HG03442 (cell line): ENCODE results near the gene NSUN7.

Source experiments
- ATAC-seq: cut with Tn5 transposase; IDR thresholded peaks from one replicate; pipeline ENCODE4 v1.9.1; 2021; ENCODE audit warnings: mild to moderate bottlenecking, moderate library complexity; ENCODE audit not compliant: unreplicated experiment

The NSUN7 gene

DNA sequence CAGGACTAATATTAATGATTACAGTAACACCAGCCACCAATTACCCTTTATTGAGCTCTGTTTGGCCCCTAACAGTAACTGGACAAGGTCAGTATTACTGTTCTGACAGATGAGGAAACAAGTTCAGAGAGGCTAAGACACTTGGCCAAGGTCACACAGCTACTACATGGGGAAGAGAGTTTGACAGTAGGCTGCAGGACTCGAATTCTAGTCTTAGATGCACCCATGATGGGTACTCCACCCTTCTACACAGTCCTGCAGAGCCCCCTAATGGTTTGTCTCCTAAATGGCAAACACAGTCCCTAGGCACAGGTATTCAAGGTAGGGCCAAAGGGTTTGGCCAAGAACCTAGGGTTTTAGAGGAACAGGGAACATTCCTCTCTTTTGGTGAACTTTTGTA, 93.9 kb downstream of the NSUN7 start:
- ATAC-seq: peak; percentile 40

DNA sequence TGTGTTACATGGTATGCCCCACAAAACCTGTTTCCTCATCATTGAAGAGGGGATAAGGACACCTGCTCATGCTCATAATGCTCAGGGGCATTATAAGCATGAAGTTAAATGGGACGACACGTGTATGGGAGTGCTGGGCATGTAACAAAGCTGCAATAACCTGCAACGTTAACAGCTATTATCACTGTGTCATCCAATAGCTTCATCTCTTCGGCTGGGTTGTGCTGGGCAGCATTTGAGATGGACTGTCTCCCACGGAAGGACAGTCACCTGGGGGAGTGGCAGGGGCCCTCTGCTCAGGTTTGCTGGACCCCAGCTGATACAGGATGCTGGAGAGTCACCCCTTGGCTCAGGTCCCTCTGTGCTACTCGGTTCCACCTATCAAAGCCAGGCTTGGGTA, 94.5 kb downstream of the NSUN7 start:
- no peak for ATAC-seq

DNA sequence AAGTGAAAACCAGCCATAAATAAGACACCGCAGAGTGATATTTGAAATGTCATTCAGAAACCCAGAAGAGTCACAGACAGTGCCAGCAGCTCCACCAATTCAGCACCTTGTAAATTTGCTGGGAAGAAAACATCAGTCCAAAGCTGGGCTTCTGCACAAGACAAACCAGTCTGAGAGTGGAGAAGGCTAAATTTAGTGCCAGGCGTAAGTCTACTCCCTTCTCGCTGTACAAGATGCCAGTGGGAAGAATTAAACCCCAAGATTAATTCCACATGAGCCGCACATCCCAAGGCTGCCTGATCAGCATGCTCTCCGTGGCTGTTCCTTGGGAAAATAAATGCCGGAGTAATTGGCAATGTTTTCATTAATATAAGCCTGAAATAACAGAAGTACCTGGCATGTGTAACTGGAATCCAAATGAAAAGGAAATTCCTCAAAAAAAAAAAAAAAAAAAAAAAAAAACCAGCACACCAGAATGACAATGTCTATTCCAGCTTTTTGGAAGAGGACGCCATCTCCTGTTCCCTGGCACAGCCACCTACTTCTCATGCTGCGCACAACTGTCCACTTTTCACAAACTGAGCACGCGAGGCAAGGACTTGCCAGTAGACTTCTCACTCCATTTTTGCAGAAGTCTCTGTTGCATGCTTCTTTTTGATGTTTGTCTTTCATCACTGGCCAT, 95.5 kb downstream of the NSUN7 start:
- ATAC-seq: no peak

DNA sequence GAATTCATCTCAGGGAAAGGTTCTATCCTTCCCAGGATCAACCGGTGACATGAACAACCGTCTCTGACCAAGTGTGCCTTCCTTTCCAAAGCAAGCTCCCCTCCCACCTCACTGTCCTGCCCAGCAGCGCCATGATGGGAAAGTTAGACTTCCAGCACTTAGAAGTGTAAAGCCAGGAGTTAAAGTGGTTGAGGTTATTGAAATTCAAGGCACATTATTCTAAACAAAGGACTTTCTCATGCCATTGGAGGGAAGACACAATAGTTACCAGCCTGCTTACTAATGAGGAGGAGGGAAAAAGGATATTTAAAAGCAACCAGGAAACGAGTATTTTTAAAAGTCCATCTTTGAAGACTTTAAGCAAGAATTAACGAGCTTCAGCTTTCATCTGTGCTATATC, 96.8 kb downstream of the NSUN7 start:
- no peak for ATAC-seq

DNA sequence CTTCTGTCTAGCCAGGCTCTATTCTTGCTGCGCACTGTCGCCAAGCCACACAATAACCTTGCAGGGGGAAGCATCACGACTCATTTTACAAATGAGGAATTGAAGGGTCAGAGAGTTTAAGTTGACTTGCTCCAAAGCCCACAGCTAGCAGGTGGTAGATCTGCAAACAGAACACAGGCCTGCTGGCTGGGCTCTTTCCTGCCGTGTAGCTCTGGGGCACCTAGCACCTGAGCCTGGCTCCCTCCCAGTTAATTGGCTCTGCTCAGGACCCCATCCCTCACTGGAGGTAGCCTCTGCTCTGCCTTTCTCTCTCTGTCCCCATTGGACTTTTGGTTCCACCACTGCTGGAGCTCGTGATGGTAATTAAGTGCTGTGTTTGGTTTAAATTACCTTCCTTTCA, 98.5 kb downstream of the NSUN7 start:
- no peak for ATAC-seq

DNA sequence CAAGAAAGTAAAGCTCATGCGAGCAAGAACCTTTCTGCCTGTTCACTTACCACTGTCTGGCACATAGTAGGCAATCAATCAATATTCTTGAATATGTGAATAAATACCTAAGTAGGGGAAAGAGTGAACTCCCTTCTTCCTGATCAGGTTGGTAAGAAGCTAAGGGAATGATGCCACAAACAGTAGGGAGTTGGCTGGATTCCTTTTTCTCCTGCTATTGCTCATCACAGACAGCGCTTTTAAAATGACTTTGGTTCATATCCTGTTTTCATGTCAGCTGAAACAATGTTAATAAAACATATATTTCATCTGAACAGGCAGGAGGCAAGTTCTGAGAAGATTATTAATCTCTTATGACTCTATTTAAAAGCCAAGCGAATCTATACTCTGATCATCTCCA, 99.2 kb downstream of the NSUN7 start:
- no peak for ATAC-seq

DNA sequence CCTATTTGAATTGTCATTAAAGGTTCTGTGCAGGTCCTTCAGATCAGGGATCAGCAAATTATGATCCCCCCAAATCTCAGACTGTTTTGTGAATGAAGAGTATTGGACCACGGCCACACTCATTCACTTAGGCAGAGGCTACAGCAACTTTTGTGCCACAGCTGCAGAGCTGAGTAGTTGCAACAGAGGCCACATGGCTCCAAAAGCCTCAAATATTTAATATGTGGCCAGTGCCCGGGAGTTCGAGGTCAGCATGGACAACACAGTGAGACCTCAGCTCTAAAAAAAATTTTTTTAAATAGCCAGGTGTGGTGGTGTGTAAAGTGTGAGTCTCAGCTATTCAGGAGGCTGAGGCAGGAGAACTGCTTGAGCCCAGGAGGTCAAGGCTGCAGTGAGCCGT, 100.7 kb downstream of the NSUN7 start:
- no peak for ATAC-seq

DNA sequence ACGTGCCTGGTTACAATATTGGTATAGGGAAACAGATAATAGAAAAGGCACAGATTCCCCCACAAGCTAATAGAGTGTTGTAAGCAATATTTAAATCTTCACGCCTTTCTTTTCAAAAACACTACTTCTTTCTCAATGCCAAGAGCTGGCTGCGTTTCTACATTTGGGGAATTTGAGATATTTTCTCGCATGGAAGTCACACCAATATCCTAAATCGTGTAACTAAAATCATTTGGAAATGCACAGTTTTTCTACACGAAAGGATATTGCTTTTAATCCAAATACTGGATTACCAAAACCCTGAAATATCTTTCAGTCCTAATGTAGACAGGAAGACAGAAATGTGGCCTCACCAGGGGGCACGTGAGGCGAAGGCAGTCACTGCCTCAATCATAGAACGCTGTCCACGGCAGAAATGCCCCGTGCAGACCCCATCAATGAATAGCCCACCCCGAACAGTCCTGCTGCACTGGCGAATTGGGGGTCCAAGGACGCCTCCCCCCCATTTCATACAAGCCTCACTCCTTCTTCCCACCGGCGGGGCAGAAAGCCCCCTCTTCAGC, 106.6 kb downstream of the NSUN7 start:
- no peak for ATAC-seq

DNA sequence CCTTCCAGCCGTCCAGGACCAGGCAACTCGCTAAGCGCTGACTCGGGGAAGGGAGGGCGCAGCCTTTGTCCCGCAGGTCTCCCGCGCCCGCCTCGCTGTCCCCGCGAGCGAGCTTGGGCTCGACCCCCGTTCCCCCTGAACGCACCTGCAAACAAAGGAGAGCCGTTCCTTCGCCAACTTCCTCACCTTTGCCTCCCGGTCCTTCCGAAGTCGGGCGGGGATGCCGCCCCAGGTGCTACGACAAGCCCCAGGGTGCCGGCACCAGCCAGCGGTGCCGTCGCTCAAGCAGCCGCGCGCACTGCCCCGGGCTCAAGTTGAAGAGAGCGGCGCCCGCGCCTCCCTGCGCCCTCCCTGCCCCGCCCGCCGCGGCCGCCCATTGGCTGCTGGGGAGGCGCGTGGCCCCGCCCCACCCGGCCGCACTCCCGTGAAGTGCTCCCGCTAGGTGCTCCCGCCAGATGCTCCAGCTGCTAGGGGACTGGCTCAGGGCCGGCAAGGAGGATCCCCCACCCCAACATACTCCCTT, 107.1 kb downstream of the NSUN7 start:
- ATAC-seq: peak; percentile 90

DNA sequence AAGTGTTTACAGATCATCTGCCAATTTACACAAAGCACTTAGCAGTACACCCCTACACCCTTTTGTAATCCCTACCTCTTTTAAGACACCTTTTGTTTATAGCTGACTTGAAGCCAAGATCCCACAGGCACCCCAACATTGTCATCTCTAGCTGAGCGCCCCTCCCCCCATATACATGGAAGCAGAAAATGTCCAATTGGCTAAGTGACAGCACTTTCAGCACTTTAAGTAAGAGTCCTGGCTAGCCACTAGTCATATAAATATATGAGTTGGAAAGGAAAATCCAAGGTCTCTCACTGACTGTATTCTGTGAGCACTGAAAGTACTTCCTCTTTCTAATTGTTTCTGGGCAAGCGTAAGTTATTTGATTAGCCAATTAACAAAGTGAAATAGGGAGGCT, 108.2 kb downstream of the NSUN7 start:
- ATAC-seq: no peak

DNA sequence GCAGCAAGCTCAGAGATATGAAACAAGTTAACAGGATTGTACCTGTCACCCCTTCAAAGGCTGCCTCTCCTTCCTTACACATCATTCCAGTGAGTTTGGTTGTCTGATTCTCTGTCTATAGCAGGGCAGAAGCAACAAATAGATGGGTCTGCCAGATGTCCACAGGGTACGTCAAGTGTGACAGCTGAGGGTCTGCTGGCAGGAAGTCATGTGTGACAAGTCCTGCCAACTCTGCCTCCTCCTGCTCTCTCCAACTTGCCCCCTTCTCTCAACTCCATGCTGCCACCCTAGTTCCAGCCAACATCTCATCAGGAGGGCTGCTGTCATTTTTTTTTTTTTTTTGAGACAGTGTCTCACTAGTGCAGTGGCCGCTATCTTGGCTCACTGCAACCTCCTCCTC, 109.2 kb downstream of the NSUN7 start:
- ATAC-seq: no peak
